HepG2 (cell line): ENCODE measurements around the gene OR10H1. TPM values are rescaled to one million over a fixed set of nuclear protein-coding genes. Genes with fewer than 3 reads are reported as not detected.

Experiments used
- ATRX ChIP-seq: sonication (generic); formaldehyde crosslinking; IDR thresholded peaks from 2 replicates; pipeline ENCODE4 v1.4.0; 2020; ENCODE audit warnings: missing genetic modification reagents, borderline replicate concordance
- CBFB ChIP-seq: sonication (generic); formaldehyde crosslinking; IDR thresholded peaks from 2 replicates; pipeline ENCODE4 v1.4.0; 2020; ENCODE audit warnings: missing genetic modification reagents
- CC2D1A ChIP-seq: sonication (generic); formaldehyde crosslinking; IDR thresholded peaks from 2 replicates; pipeline ENCODE4 v1.8.1; 2023; ENCODE audit warnings: mild to moderate bottlenecking, missing genetic modification reagents
- FOXA3 ChIP-seq: IDR thresholded peaks from 2 replicates; pipeline ENCODE4 v1.6.1; 2016; ENCODE audit warnings: missing genetic modification reagents, missing compliant biosample characterization
- KDM2A ChIP-seq: sonication (generic); formaldehyde crosslinking; IDR thresholded peaks from 2 replicates; pipeline ENCODE4 v1.4.0; 2020; ENCODE audit warnings: low read depth, missing genetic modification reagents, borderline replicate concordance
- MBNL3 ChIP-seq: fragments of 250-450 bp; sonication (Bioruptor Pico); conservative IDR thresholded peaks from 2 replicates; pipeline ENCODE4 v1.8.0; 2022; ENCODE audit warnings: mild to moderate bottlenecking, inconsistent platforms
- MED1 ChIP-seq: sonication (generic); formaldehyde crosslinking; IDR thresholded peaks from 2 replicates; pipeline ENCODE4 v1.4.0; 2020; ENCODE audit warnings: missing genetic modification reagents
- NR0B2 ChIP-seq: sonication (generic); formaldehyde crosslinking; IDR thresholded peaks from 2 replicates; pipeline ENCODE4 v1.4.0; 2020; ENCODE audit warnings: mild to moderate bottlenecking, missing genetic modification reagents
- PBX3 ChIP-seq: sonication (generic); formaldehyde crosslinking; IDR thresholded peaks from 2 replicates; pipeline ENCODE4 v1.8.1; 2023; ENCODE audit warnings: missing genetic modification reagents, inconsistent platforms, borderline replicate concordance
- PITX1 ChIP-seq: sonication (generic); formaldehyde crosslinking; IDR thresholded peaks from 2 replicates; pipeline ENCODE4 v1.5.1; 2020; ENCODE audit warnings: mild to moderate bottlenecking, missing genetic modification reagents
- POLR2A ChIP-seq, 2 experiments: IDR thresholded peaks; 2 replicates each; pipeline ENCODE4 v1.6.1; 2011; ENCODE audit warnings: low read depth in 2 of 2, low read length in 2 of 2, mild to moderate bottlenecking in 1 of 2, moderate library complexity in 1 of 2; ENCODE audit not compliant: insufficient read depth in 1 of 2
- ZNF121 ChIP-seq: sonication (generic); formaldehyde crosslinking; IDR thresholded peaks from 2 replicates; pipeline ENCODE4 v1.5.0; 2020; ENCODE audit warnings: mild to moderate bottlenecking, missing genetic modification reagents
- ZNF484 ChIP-seq: sonication (generic); formaldehyde crosslinking; IDR thresholded peaks from 2 replicates; pipeline ENCODE4 v1.5.1; 2020; ENCODE audit warnings: mild to moderate bottlenecking, low read depth, missing genetic modification reagents, borderline replicate concordance
- ZNF672 ChIP-seq: sonication (generic); formaldehyde crosslinking; IDR thresholded peaks from 2 replicates; pipeline ENCODE4 v1.8.1; 2022; ENCODE audit warnings: missing genetic modification reagents
- polyA plus RNA-seq, 8 experiments: library from polyadenylated mRNA; depleted of rRNA in 3 of 8; stranded (reverse) in 7 of 8; unstranded in 1 of 8; fragments of >200 nt; fragmentation: Illumina TruSeq in 4 of 8; extraction: Trizol in 4 of 8; gene quantifications; 2 replicates each; pipeline versions ENCODE4 v1.2.1 to v1.2.3, GENCODE V29; 2011 to 2016; ENCODE audit warnings: low read depth in 4 of 8, missing spikeins in 1 of 8, mixed read lengths in 1 of 8; ENCODE audit not compliant: insufficient read depth in 1 of 8
- total RNA-seq, 5 experiments: library from RNA; depleted of rRNA; stranded (reverse); fragments of >200 nt; fragmentation: Illumina TruSeq; extraction: Trizol; gene quantifications; 2 replicates each; pipeline ENCODE4 v1.2.3, GENCODE V29; 2016; ENCODE audit warnings: low read depth in 1 of 5
- TF ChIP-seq, protein P1 (sequence below), 2 experiments: sonication (generic) in 1 of 2; formaldehyde crosslinking in 1 of 2; IDR thresholded peaks; 2 replicates each; pipeline versions ENCODE4 v1.4.0 to v1.6.1; 2018 to 2020; ENCODE audit warnings: missing genetic modification reagents in 2 of 2, borderline replicate concordance in 1 of 2, low read depth in 1 of 2, mild to moderate bottlenecking in 1 of 2, missing biosample characterization in 1 of 2
- TF ChIP-seq, protein P2 (sequence below): sonication (generic); formaldehyde crosslinking; IDR thresholded peaks from 2 replicates; pipeline ENCODE4 v1.5.0; 2020; ENCODE audit warnings: missing genetic modification reagents

The OR10H1 gene
- total and polyA plus RNA-seq, 2 of the 13 experiments (the other 11 are each of a cell fraction or from before 2014, with no cell fraction given) = not detected

GRCh38 chr19:15837221-15837731 lies 21.8 kb upstream of the OR10H1 start (continued):
- no peak for TF ChIP-seq NR0B2 (CRISPR knock-in tag)
- TF ChIP-seq ATRX (CRISPR knock-in tag) = no peak
- no peak for TF ChIP-seq MED1 (CRISPR knock-in tag)
- no peak for TF ChIP-seq ZNF121 (CRISPR knock-in tag)
- no peak for TF ChIP-seq ZNF484 (CRISPR knock-in tag)
- no peak for TF ChIP-seq FOXA3 (CRISPR knock-in tag)
- peak in 1 of 2 experiments; percentile 32; a peak in 2 of 4 replicates for TF ChIP-seq POLR2A (IDR thresholded peaks at IDR 0.05; ENCODE audit: insufficient read depth in 1 of 2, low read depth in 2 of 2, low read length in 2 of 2)
- TF ChIP-seq, protein P1, sequence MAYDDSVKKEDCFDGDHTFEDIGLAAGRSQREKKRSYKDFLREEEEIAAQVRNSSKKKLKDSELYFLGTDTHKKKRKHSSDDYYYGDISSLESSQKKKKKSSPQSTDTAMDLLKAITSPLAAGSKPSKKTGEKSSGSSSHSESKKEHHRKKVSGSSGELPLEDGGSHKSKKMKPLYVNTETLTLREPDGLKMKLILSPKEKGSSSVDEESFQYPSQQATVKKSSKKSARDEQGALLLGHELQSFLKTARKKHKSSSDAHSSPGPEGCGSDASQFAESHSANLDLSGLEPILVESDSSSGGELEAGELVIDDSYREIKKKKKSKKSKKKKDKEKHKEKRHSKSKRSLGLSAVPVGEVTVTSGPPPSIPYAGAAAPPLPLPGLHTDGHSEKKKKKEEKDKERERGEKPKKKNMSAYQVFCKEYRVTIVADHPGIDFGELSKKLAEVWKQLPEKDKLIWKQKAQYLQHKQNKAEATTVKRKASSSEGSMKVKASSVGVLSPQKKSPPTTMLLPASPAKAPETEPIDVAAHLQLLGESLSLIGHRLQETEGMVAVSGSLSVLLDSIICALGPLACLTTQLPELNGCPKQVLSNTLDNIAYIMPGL (CRISPR knock-in tag; IDR thresholded peaks at IDR 0.05; ENCODE audit: borderline replicate concordance in 1 of 2, low read depth in 1 of 2) = peak in 1 of 2 experiments; percentile 5; a peak in 1 of 4 replicates
- TF ChIP-seq PBX3 (CRISPR knock-in tag) = no peak
- TF ChIP-seq CC2D1A (CRISPR knock-in tag) = no peak
- TF ChIP-seq KDM2A (CRISPR knock-in tag) = no peak
- TF ChIP-seq PITX1 (CRISPR knock-in tag) = no peak
- TF ChIP-seq CBFB (CRISPR knock-in tag) = no peak
- TF ChIP-seq, protein P2, sequence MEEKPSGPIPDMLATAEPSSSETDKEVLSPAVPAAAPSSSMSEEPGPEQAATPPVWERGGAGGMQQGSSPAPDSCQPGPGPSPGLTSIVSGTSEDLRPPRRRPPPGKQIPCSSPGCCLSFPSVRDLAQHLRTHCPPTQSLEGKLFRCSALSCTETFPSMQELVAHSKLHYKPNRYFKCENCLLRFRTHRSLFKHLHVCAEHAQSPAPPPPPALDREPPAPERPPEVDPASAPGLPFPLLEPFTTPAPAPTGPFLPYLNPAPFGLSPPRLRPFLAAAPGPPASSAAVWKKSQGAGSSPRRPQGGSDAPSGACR (CRISPR knock-in tag) = no peak
- TF ChIP-seq MBNL3 (CRISPR knock-in tag) = no peak
- TF ChIP-seq ZNF672 (CRISPR knock-in tag) = no peak
